ENCODE measurements around the gene RYR2. TPM values are rescaled to one million over a fixed set of nuclear protein-coding genes. Genes with fewer than 3 reads are reported as not detected.

RYR2 gene
- total and polyA plus RNA-seq, 5 experiments from 2014 or later: not detected

DNA sequence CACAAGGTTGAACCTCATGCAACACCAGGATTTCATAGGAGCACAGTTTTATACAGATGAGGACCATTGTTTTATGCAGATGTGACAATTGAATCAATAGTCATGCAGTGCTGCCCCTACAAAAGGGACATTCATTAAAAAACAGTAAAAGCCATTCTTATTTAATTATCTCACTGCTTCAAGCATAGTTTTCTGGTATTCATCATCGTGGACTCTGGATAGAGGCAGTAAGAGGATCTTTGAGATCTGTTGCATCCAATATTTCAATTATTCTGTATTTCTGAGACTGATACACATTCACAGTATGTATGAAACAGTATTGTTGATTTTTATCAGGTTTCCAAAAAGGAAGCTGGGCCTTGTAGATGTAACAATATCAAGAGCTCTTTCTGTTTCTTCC, 237.6 kb downstream of the RYR2 start:
- DNase-seq (no peak), ATAC-seq (no peak)
- Mint-ChIP-seq H3K27me3 (peaks cover 0 to 2% (median 0%) of the 10 kb centered on the region in 5 donors), H3K36me3 (no peaks in the 10 kb centered on the region), H3K4me3 (no peak overlapping the region), H3K9me3 (no peaks in the 10 kb centered on the region), H3K27ac (no peak overlapping the region), H3K4me1 (no peaks in the 10 kb centered on the region)
- POLR2A ChIA-PET: no interaction called here

DNA sequence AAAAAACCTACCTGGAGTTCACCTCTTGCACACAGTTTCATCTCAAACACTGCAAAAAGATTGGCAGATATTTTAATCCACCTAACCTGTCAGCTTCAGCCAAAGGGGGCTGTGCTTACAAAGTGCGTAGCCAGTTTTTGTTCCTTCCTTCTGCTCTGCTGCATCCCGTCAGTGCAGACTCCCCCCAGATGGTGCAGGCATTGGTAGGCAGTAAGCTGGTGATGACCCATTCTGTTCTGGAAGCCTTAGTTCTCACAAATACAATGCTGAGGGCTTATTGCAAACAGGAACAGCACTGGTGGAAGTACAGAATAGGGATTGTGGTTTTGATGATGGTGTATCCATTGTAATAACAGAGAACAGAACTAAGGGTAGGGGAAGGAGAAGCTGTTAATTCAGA, 239.5 kb downstream of the RYR2 start:
- H3K36me3 Mint-ChIP-seq: no peaks in the 10 kb centered on the region
- H3K4me3 Mint-ChIP-seq: no peak overlapping the region
- ATAC-seq: no peak
- peaks cover 0 to 5% (median 0%) of the 10 kb centered on the region in 9 donors for H3K9me3 Mint-ChIP-seq
- H3K4me1 Mint-ChIP-seq: no peaks in the 10 kb centered on the region
- POLR2A ChIA-PET: no interaction called here
- DNase-seq: no peak
- H3K27me3 Mint-ChIP-seq: peaks cover 0 to 6% (median 1%) of the 10 kb centered on the region in 5 donors
- H3K27ac Mint-ChIP-seq: no peak overlapping the region

DNA sequence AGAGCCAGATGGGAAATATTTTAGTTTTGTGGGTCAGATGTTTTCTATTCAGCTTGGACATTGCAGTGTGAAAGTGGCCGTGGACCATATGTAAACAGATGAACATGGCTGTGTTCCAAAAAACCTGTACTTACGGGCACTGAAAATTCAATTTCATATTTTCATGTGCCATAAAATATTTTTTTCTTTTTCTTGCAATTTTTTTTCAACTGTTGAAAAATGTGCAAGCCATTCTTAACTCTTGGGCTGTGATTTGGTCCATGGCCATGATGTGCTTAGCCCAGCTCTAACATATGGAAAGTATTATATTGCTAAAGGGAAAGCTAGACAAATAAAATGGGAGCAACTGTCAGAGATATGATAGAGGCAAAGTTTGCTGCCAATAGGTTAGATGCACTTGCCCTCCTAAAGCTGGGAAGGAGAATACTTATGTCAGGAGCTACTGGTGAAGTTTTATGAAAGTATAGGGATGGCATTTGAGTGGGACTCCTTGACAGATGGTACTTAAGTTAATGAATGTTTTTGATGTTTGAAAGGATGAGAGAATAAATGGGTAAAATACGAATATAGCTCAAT, 240.3 kb downstream of the RYR2 start:
- Mint-ChIP-seq H3K36me3 (no peaks in the 10 kb centered on the region), H3K9me3 (peaks cover 0 to 5% (median 0%) of the 10 kb centered on the region in 9 donors), H3K27ac (no peak overlapping the region), H3K4me1 (no peaks in the 10 kb centered on the region), H3K27me3 (peaks cover 0 to 6% (median 1%) of the 10 kb centered on the region in 5 donors), H3K4me3 (no peak overlapping the region)
- ATAC-seq (no peak), DNase-seq (no peak)
- POLR2A ChIA-PET: no interaction called here

DNA sequence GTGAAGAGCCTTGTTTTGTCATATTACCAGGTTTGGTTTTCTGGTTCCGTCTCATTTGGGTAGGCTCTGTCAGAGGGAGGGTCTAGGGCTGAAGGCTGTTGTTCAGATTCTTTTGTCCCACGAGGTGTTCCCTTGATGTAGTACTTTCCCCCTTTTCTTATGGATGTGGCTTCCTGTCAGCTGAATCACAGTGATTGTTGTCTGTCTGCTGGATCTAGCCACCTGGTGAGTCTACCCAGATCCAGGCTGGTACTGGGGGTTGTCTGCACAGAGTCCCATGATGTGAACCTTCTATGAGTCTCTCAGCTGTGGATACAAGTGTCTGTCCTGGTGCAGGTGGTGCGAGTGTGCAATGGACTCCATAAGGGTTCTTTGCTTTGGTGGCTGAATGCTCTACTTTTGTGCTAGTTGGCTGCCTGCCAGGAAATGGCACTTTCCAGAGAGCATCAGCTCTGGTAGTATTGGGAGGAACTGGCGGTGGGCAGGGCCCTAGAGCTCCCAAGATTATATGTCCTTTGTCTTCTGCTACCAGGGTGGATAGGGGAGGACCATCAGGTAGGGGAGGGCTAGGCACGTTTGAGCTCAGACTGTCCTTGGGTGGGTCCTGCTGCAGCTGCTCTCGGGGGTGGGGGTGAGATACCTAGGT, 246.0 kb downstream of the RYR2 start:
- peaks cover 0 to 24% (median 5%) of the 10 kb centered on the region in 5 donors for H3K27me3 Mint-ChIP-seq
- no peaks in the 10 kb centered on the region for H3K4me1 Mint-ChIP-seq
- H3K27ac Mint-ChIP-seq: no peak overlapping the region
- H3K4me3 Mint-ChIP-seq: no peak overlapping the region
- DNase-seq (no peak), ATAC-seq (no peak)
- no peaks in the 10 kb centered on the region for H3K36me3 Mint-ChIP-seq
- peaks cover 0 to 13% (median 2%) of the 10 kb centered on the region in 9 donors for H3K9me3 Mint-ChIP-seq
- POLR2A ChIA-PET: no interaction called here

DNA sequence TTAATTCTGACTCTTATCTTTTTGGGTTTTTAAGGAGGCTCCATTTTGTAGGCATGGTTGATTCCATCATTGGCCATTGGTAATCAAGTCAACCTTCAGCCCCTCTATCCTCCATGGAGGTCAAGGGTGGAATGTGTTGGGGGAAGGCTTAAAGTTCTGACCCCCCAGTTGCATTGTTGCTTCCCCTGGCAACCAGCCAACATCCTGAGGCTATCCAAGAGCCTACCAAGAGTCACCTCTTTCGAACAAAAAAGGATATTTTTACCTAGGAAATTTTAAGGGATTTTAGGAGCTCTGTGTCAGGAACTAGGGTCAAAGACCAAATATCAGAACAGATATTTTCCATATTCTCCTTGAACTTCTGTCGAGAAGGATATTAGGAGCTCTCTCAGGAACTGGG, 251.8 kb downstream of the RYR2 start:
- Mint-ChIP-seq H3K9me3 (peaks cover 0 to 3% (median 0%) of the 10 kb centered on the region in 9 donors), H3K4me1 (no peaks in the 10 kb centered on the region), H3K27ac (no peak overlapping the region), H3K4me3 (no peak overlapping the region), H3K36me3 (no peaks in the 10 kb centered on the region), H3K27me3 (peaks cover 0 to 17% (median 3%) of the 10 kb centered on the region in 5 donors)
- DNase-seq: no peak
- POLR2A ChIA-PET: no interaction called here
- no peak for ATAC-seq

DNA sequence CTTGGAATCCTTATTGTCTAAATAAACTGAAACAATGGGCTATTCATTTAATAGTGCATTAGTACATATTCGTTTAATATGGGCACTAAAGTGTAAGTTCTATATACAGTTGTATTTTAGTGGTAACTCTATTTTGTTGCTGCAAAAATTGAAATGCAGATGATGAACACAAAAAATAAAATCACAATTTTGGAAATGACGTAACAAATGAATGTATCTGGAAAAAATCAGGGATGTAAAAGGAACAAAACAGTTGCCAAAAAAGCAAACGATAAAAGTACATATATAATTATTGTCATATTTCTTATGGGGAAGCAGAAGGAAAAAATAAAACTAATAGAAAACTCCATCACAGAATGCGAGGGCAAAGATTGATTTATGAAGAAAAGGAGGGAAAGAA, 254.9 kb downstream of the RYR2 start:
- peaks cover 0 to 5% (median 0%) of the 10 kb centered on the region in 5 donors for H3K27me3 Mint-ChIP-seq
- no peaks in the 10 kb centered on the region for H3K36me3 Mint-ChIP-seq
- H3K4me3 Mint-ChIP-seq: no peak overlapping the region
- no peaks in the 10 kb centered on the region for H3K4me1 Mint-ChIP-seq
- POLR2A ChIA-PET: no interaction called here
- H3K9me3 Mint-ChIP-seq: peaks cover 0 to 2% (median 0%) of the 10 kb centered on the region in 9 donors
- ATAC-seq (no peak), DNase-seq (no peak)
- no peak overlapping the region for H3K27ac Mint-ChIP-seq

DNA sequence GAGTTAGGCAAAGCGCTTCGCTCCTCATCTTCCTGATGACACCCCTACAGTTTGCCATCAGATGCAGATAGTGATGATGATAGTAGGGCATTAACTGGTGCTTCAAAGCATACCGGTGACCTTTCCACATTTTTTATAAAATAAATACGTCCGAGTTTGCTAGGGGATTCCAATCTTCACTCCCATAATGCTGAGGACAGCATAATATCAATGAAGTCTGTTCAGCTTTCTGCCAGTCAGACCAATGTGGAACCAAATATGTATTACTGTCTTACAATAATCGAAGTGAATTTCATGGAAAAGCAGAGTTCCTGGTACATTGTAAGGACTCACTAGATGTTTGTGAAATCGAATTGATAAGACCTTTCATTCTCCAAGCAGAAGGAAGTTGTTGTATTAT, 258.7 kb downstream of the RYR2 start:
- POLR2A ChIA-PET: no interaction called here
- ATAC-seq: no peak
- no peaks in the 10 kb centered on the region for H3K4me1 Mint-ChIP-seq
- no peak overlapping the region for H3K27ac Mint-ChIP-seq
- peaks cover 0 to 2% (median 0%) of the 10 kb centered on the region in 9 donors for H3K9me3 Mint-ChIP-seq
- H3K4me3 Mint-ChIP-seq: no peak overlapping the region
- peaks cover 0 to 5% (median 0%) of the 10 kb centered on the region in 5 donors for H3K27me3 Mint-ChIP-seq
- H3K36me3 Mint-ChIP-seq: no peaks in the 10 kb centered on the region
- no peak for DNase-seq

DNA sequence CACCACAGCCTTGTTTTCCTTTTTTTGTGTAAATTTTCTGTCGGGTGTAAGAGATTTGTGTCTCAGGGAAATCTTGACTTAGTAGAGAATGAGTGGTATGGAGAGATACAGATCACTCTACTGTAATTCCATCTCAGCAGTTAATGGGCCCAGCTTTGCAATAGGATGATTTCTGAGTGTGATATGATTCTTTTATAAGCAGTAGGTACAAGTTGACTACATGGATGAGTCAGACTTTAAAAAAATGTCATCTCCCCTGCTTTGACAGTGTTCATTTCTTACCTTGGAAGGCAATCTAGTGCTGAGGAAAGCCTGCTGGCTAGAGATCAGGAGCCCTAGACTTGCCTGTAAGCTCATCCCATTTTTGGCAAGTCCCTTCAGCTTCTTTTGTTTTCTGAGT, 261.9 kb downstream of the RYR2 start:
- Mint-ChIP-seq H3K36me3 (no peaks in the 10 kb centered on the region), H3K9me3 (no peaks in the 10 kb centered on the region), H3K4me3 (no peak overlapping the region), H3K27ac (no peak overlapping the region), H3K27me3 (no peaks in the 10 kb centered on the region), H3K4me1 (no peaks in the 10 kb centered on the region)
- POLR2A ChIA-PET: no interaction called here
- no peak for DNase-seq
- no peak for ATAC-seq

DNA sequence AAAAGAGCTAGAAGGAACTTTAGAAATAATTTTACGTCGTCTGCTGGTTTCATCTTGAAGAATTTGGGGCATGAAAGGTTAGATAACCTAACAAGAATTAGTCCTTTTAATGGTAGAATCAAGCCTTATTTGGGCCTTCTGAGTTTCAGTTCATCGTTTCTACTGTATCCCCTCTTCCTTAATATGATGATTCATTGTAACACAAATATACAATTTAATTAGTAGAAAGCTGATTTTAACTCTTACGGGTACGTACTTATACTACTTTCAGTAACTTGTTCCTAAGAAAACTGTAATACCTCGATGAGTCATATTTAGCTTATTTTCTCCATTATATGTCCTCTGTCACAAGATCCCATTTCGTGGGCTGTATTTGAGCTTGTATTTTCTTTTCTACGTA, 264.7 kb downstream of the RYR2 start:
- Mint-ChIP-seq H3K4me1 (no peaks in the 10 kb centered on the region), H3K27ac (no peak overlapping the region), H3K9me3 (peaks cover 0 to 2% (median 0%) of the 10 kb centered on the region in 9 donors), H3K4me3 (no peak overlapping the region), H3K27me3 (no peaks in the 10 kb centered on the region), H3K36me3 (no peaks in the 10 kb centered on the region)
- POLR2A ChIA-PET: no interaction called here
- ATAC-seq: no peak
- no peak for DNase-seq

DNA sequence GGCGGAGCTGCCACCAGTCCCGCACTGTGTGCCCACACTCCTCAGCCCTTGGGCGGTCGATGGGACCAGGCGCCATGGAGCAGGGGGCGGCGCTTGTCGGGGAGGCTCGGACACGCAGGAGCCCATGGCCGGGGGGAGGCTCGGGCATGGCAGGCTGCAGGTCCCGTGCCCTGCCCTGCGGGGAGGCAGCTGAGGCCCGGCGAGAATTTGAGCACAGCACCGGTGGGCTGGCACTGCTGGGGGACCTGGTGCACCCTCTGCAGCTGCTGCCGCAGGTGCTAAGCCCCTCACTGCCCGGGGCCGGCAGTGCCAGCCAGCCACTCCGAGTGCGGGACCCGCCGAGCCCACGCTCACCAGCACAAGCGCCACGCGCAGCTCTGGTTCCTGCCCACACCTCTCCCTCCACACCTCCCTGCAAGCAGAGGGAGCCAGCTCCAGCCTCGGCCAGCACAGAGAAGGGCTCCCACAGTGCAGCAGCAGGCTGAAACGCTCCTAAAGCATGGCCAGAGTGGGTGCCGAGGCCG, 267.7 kb downstream of the RYR2 start:
- H3K27me3 Mint-ChIP-seq: peaks cover 0 to 2% (median 0%) of the 10 kb centered on the region in 5 donors
- H3K9me3 Mint-ChIP-seq: peaks cover 0 to 9% (median 2%) of the 10 kb centered on the region in 9 donors
- H3K4me3 Mint-ChIP-seq: no peak overlapping the region
- POLR2A ChIA-PET: no interaction called here
- ATAC-seq: no peak
- peaks cover 0 to 8% (median 0%) of the 10 kb centered on the region in 3 donors for H3K36me3 Mint-ChIP-seq
- no peak for DNase-seq
- H3K4me1 Mint-ChIP-seq: no peaks in the 10 kb centered on the region
- H3K27ac Mint-ChIP-seq: no peak overlapping the region

DNA sequence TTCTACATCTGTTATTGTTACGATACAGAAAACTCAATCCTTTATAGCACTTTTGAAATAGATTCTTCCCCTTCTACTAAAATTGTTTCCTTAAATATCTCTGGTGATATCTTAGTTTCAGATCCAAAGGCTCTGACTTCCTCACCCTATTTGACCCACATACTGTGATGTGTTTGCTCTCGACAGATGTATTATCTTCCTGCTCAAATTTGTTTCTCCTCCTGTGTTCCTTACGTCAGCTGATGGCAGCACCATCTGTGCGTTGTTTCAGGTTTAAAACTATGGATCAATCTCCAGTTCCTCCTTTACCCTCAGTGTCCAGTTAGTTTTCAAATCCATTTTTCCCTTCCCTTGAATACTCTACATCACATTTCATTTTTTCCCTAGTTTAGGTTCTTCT, 274.4 kb downstream of the RYR2 start:
- no peak for ATAC-seq
- Mint-ChIP-seq H3K27ac (no peak overlapping the region), H3K4me3 (no peak overlapping the region)

DNA sequence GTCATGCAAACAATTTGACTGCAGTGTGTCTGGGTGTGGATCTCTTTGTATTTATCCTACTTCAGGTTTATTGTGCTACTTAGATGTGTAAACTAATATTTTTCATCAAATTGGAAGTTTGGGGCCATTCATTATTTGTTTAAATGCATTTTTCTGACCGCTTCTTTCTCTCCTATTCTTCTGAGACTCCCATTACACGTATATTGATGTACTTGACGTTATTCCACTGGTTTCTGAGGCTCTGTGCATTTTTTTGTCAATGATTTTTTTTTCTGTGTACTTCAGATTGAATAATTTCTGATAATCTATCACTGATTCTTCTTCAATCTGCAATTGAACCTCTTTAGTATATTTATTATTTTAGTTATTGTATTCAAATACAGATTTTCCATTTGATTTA, 276.8 kb downstream of the RYR2 start:
- H3K36me3 Mint-ChIP-seq: peaks cover 0 to under 1% (median 0%) of the 10 kb centered on the region in 3 donors
- H3K27ac Mint-ChIP-seq: no peak overlapping the region
- peaks cover 0 to 3% (median 0%) of the 10 kb centered on the region in 5 donors for H3K27me3 Mint-ChIP-seq
- no peak overlapping the region for H3K4me3 Mint-ChIP-seq
- no peaks in the 10 kb centered on the region for H3K4me1 Mint-ChIP-seq
- no peak for ATAC-seq
- peaks cover 0 to 3% (median 0%) of the 10 kb centered on the region in 9 donors for H3K9me3 Mint-ChIP-seq
- no peak for DNase-seq
- POLR2A ChIA-PET: no interaction called here

More for the DNA sequence above, 274.4 kb downstream of the RYR2 start:
- no peak for DNase-seq
- POLR2A ChIA-PET: no interaction called here
- H3K9me3 Mint-ChIP-seq: peaks cover 0 to 11% (median 2%) of the 10 kb centered on the region in 9 donors
- no peaks in the 10 kb centered on the region for H3K4me1 Mint-ChIP-seq
- H3K27me3 Mint-ChIP-seq: peaks cover 0 to 2% (median 0%) of the 10 kb centered on the region in 5 donors
- peaks cover 0 to 8% (median 0%) of the 10 kb centered on the region in 3 donors for H3K36me3 Mint-ChIP-seq

DNA sequence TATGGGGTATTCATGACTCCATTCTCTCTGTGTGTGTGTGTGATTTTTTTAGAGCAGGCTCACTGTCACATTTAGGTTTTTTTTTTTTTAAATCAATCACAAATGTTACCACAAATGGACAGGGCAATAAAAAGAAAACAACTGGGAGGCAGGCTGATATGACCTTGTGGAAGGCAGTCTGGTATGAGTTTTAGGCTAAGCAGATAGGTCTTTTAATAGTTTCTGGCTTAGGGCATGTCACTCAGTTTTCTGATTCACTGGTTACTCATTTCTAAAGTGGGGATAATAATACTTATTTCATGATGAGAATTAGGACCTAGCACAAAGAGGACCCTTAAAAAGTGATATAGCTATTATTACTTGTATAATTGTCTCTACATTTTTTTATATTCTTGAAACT, 278.9 kb downstream of the RYR2 start:
- ATAC-seq: no peak
- Mint-ChIP-seq H3K27me3 (peaks cover 0 to 1% (median 0%) of the 10 kb centered on the region in 5 donors), H3K27ac (no peak overlapping the region), H3K36me3 (no peaks in the 10 kb centered on the region), H3K9me3 (peaks cover 0 to 3% (median 0%) of the 10 kb centered on the region in 9 donors), H3K4me1 (no peaks in the 10 kb centered on the region), H3K4me3 (no peak overlapping the region)
- DNase-seq: no peak
- POLR2A ChIA-PET: no interaction called here

All from naive thymus-derived CD8-positive, alpha-beta T cell (primary cell).